HAP-1 (cell line): ENCODE measurements around the gene ZNF276.

Experiments
- DNase-seq, 2 experiments: peaks; one replicate each; pipeline ENCODE4 v3.0.0-alpha.2; 2016 to 2020; ENCODE audit warnings: low spot score in 2 of 2
- H3K27me3 ChIP-seq: fragments of 250-450 bp; sonication (Bioruptor Pico); 2 replicates; pipeline ENCODE4 v1.5.1; 2020; ENCODE audit warnings: low read depth, mild to moderate bottlenecking, moderate library complexity
- H3K36me3 ChIP-seq: fragments of 250-450 bp; sonication (Bioruptor Pico); replicated peaks from 2 replicates; pipeline ENCODE4 v1.5.1; 2020; ENCODE audit warnings: mild to moderate bottlenecking
- H3K4me1 ChIP-seq: fragments of 250-450 bp; sonication (Bioruptor Pico); 2 replicates; pipeline ENCODE4 v1.5.1; 2020; ENCODE audit warnings: mild to moderate bottlenecking
- H3K4me3 ChIP-seq: fragments of 250-450 bp; sonication (Bioruptor Pico); 2 replicates; pipeline ENCODE4 v1.5.1; 2020; ENCODE audit warnings: mild to moderate bottlenecking, moderate library complexity
- H3K9me3 ChIP-seq: fragments of 250-450 bp; sonication (Bioruptor Pico); 2 replicates; pipeline ENCODE4 v1.5.1; 2020; ENCODE audit warnings: mild to moderate bottlenecking, moderate library complexity
- in situ Hi-C: fragments of 300-500 bp; cut with MboI; formaldehyde crosslinking; loops from 3 replicates; pipeline ENCODE4 v1.14.3; 2020; ENCODE audit warnings: low sequenced_read_pairs, inconsistent platforms, mixed read lengths

The ZNF276 gene

GRCh38 chr16:89700649-89701424 is 20.5 kb upstream of the ZNF276 start:
- Histone ChIP-seq H3K4me1 (peaks cover 13% of the 10 kb centered on the region), H3K4me3 (peak overlapping the region; percentile 76), H3K36me3 (peaks cover 17% of the 10 kb centered on the region), H3K27me3 (no peaks in the 10 kb centered on the region), H3K9me3 (no peaks in the 10 kb centered on the region)
- DNase-seq: peak in 1 of 2 experiments; percentile 68
- in situ Hi-C loops: no loop called here

GRCh38 chr16:89701425-89702406 is 19.6 kb upstream of the ZNF276 start, which contains the start of gene SPATA2L:
Gene SPATA2L, minus strand, starts transcription at chr16:89701705. Its CDS starts 473 bp downstream, at chr16:89701232.
- Histone ChIP-seq H3K4me3 (peak within 1 kb of the TSS; percentile 76), H3K9me3 (no peaks in the 10 kb centered on the region), H3K27me3 (no peaks in the 10 kb centered on the region), H3K36me3 (peaks cover 14% of the 10 kb centered on the region), H3K4me1 (peaks cover 17% of the 10 kb centered on the region)
- in situ Hi-C loops: no loop called here
- DNase-seq: peak; percentile 96 to 99

- Histone ChIP-seq H3K4me1 (peaks cover 17% of the 10 kb centered on the region), H3K9me3 (no peaks in the 10 kb centered on the region), H3K36me3 (peaks cover 4% of the 10 kb centered on the region; the same call in 1 of the 2 replicates), H3K4me3 (no peak overlapping the region), H3K27me3 (no peaks in the 10 kb centered on the region)
- no peak for DNase-seq
- in situ Hi-C loops: no loop called here
Observed at GRCh38 chr16:89704281-89704680, 17.1 kb upstream of the ZNF276 start.

GRCh38 chr16:89705006-89705405 is 16.3 kb upstream of the ZNF276 start:
- DNase-seq: no peak
- in situ Hi-C loops: no loop called here
- Histone ChIP-seq H3K36me3 (no peaks in the 10 kb centered on the region), H3K9me3 (no peaks in the 10 kb centered on the region), H3K27me3 (no peaks in the 10 kb centered on the region), H3K4me1 (peaks cover 13% of the 10 kb centered on the region), H3K4me3 (no peak overlapping the region)

GRCh38 chr16:89706518-89707260 is 14.6 kb upstream of the ZNF276 start:
- no peak overlapping the region for H3K4me3 ChIP-seq

GRCh38 chr16:89707695-89708094 is 13.6 kb upstream of the ZNF276 start:
- DNase-seq: no peak
- no peak overlapping the region for H3K4me3 ChIP-seq
- peaks cover 4% of the 10 kb centered on the region; the same call in 1 of the 2 replicates for H3K4me1 ChIP-seq
- no peaks in the 10 kb centered on the region for H3K9me3 ChIP-seq
- H3K27me3 ChIP-seq: no peaks in the 10 kb centered on the region
- H3K36me3 ChIP-seq: peaks cover under 1% of the 10 kb centered on the region
- in situ Hi-C loops: no loop called here

More at GRCh38 chr16:89706518-89707260, 14.6 kb upstream of the ZNF276 start:
- in situ Hi-C loops: no loop called here
- no peaks in the 10 kb centered on the region for H3K27me3 ChIP-seq
- no peaks in the 10 kb centered on the region for H3K36me3 ChIP-seq
- no peaks in the 10 kb centered on the region for H3K9me3 ChIP-seq
- DNase-seq: no peak
- H3K4me1 ChIP-seq: peaks cover 7% of the 10 kb centered on the region; the same call in 1 of the 2 replicates

- no peak overlapping the region for H3K4me3 ChIP-seq
- peaks cover 6% of the 10 kb centered on the region; the same call in 1 of the 2 replicates for H3K4me1 ChIP-seq
- in situ Hi-C loops: no loop called here
- no peaks in the 10 kb centered on the region for H3K27me3 ChIP-seq
- peaks cover 9% of the 10 kb centered on the region for H3K36me3 ChIP-seq
- no peak for DNase-seq
- H3K9me3 ChIP-seq: no peaks in the 10 kb centered on the region
Observed at GRCh38 chr16:89708481-89708931, 12.8 kb upstream of the ZNF276 start.

- Histone ChIP-seq H3K27me3 (no peaks in the 10 kb centered on the region), H3K4me1 (peaks cover 6% of the 10 kb centered on the region; the same call in 1 of the 2 replicates), H3K9me3 (no peaks in the 10 kb centered on the region), H3K4me3 (no peak overlapping the region), H3K36me3 (peaks cover 16% of the 10 kb centered on the region)
- no peak for DNase-seq
- in situ Hi-C loops: no loop called here
Observed at GRCh38 chr16:89709166-89709565, 12.2 kb upstream of the ZNF276 start.

- Histone ChIP-seq H3K9me3 (no peaks in the 10 kb centered on the region), H3K4me1 (peaks cover 6% of the 10 kb centered on the region; the same call in 1 of the 2 replicates), H3K27me3 (no peaks in the 10 kb centered on the region), H3K36me3 (peaks cover 23% of the 10 kb centered on the region), H3K4me3 (no peak overlapping the region)
- DNase-seq: no peak
- in situ Hi-C loops: no loop called here
Observed at GRCh38 chr16:89709716-89710432, 11.5 kb upstream of the ZNF276 start.

GRCh38 chr16:89710709-89711564 is 10.4 kb upstream of the ZNF276 start:
- Histone ChIP-seq H3K9me3 (no peaks in the 10 kb centered on the region), H3K4me1 (peaks cover 6% of the 10 kb centered on the region; the same call in 1 of the 2 replicates), H3K36me3 (peaks cover 30% of the 10 kb centered on the region), H3K4me3 (no peak overlapping the region), H3K27me3 (no peaks in the 10 kb centered on the region)
- no peak for DNase-seq
- in situ Hi-C loops: no loop called here

GRCh38 chr16:89711601-89712273 is 9.6 kb upstream of the ZNF276 start:
- Histone ChIP-seq H3K36me3 (peaks cover 36% of the 10 kb centered on the region), H3K9me3 (no peaks in the 10 kb centered on the region), H3K4me1 (0 out of 2 replicates have a peak, but pooled peaks cover 3% of the 10 kb centered on the region), H3K27me3 (no peaks in the 10 kb centered on the region), H3K4me3 (peak overlapping the region; percentile 87)
- peak; percentile 51 to 91 for DNase-seq
- in situ Hi-C loops: no loop called here
